Large intestine (tissue), 3 donors: Measurements from ENCODE around the gene CAB39. TPM values are rescaled to one million over a fixed set of nuclear protein-coding genes. Genes with fewer than 3 reads are reported as not detected.

ENCODE experiments used
- DNase-seq, 2 donors: peaks; one replicate each; pipeline versions ENCODE4 v3.0.0 to v3.0.0-alpha.2; 2013
- H3K27ac ChIP-seq: one replicate; pipeline ENCODE4 v1.5.1; 2013; ENCODE audit warnings: low read length
- H3K27me3 ChIP-seq: 2 replicates; pipeline ENCODE4 v1.6.1; 2013; ENCODE audit warnings: low read length; ENCODE audit not compliant: control insufficient read depth, insufficient read depth
- H3K36me3 ChIP-seq: 2 replicates; pipeline ENCODE4 v1.6.1; 2013; ENCODE audit warnings: low read length; ENCODE audit not compliant: control insufficient read depth, insufficient read depth
- H3K4me1 ChIP-seq: one replicate; pipeline ENCODE4 v1.6.1; 2013; ENCODE audit warnings: low read length; ENCODE audit not compliant: control insufficient read depth, insufficient read depth
- H3K4me3 ChIP-seq: one replicate; pipeline ENCODE4 v1.5.1; 2013; ENCODE audit warnings: low read length
- H3K9me3 ChIP-seq: one replicate; pipeline ENCODE4 v1.6.1; 2013; ENCODE audit warnings: mild to moderate bottlenecking, low read depth, low read length, moderate library complexity; ENCODE audit not compliant: control insufficient read depth
- WGBS: methylation state at CpG from one replicate; pipeline ENCODE4 v1.1.5; 2013; ENCODE audit warnings: low lambda C conversion rate; ENCODE audit not compliant: insufficient coverage; 5-methylcytosine and 5-hydroxymethylcytosine counted together
- polyA plus RNA-seq: library from polyadenylated mRNA; unstranded; fragments of 120-200 nt; gene quantifications from one replicate; pipeline ENCODE4 v1.2.1, GENCODE V29; 2013

Gene CAB39
- polyA plus RNA-seq, 1 donor: 81.3 TPM

DNA sequence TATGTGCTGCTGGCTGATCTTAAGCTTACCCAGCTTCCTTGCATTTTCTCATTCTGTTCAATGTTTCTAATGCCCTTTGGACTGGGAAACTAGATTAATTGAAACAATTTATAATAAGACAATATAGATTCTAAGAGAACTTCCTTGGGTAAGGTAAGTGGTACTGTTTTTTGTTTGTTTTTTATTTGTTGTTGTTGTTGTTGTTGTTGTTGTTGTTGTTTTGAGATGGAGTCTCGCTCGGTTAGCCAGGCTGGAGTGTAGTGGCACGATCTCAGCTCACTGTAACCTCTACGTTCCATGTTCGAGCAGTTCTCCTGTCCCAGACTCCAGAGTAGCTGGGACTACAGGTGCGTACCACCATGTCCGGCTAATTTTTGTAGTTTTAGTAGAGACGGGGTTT is 49.1 kb downstream of the CAB39 start:
- Histone ChIP-seq H3K27ac (no peak overlapping the region), H3K4me1 (peaks cover 30% of the 10 kb centered on the region), H3K36me3 (peaks cover 26% of the 10 kb centered on the region), H3K9me3 (no peaks in the 10 kb centered on the region), H3K4me3 (no peak overlapping the region), H3K27me3 (no peaks in the 10 kb centered on the region)
- WGBS: no CpG with 5 or more reads among the region's 8 CpGs
- DNase-seq: no peak

DNA sequence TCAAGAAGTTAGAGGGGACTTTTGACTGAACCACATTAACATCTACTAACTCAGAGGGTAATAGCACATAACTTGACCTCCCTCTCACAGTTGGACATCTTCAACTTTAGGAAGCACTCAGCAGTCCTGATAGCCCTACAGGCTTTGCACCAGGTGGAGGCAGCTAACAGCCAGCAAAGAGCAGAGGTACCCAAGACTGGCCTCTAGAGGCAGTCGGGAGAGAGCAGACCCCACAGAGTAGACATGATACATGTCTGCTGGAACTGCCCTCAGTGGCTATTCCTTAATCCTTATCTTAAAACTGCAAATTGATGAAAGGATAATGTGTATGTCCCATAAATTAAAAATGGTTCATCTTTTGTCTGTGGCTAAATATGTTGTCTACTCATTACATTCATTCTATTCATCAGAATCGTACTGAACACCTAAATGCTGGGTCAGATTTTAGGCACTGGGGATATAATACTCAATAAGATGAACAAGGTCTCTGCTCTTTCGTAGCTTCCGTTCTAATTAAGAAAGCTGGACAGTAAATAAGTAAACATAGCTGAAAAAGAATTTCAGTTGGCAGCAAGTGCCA is 49.8 kb downstream of the CAB39 start:
- 72% methylated on average over 2 of the region's 4 CpGs for WGBS
- Histone ChIP-seq H3K4me3 (no peak overlapping the region), H3K4me1 (peaks cover 25% of the 10 kb centered on the region), H3K27me3 (no peaks in the 10 kb centered on the region), H3K27ac (no peak overlapping the region), H3K9me3 (no peaks in the 10 kb centered on the region), H3K36me3 (peaks cover 26% of the 10 kb centered on the region)
- DNase-seq: peak in 1 of 2 donors; percentile 35

DNA sequence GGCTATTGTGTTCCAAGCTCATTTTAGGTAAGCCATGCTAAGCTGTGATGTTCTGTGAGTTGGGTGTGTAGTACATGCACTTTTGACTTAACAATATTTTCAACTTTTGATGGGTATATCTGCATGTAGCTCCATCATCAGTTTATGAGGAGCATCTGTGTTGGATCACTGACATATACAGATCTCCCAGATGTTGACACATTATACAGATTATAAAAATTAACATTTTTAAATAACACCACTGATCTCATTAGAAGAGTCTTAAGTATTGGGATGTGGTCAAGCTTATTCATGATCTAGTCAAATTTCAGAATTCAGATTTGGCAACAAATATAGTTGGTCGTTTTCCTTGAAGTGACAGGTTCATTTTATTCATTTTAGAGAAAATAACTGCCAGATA is 51.7 kb downstream of the CAB39 start:
- no peak for DNase-seq
- WGBS: no CpG with 5 or more reads among the region's 1 CpG
- no peak overlapping the region for H3K27ac ChIP-seq
- H3K4me3 ChIP-seq: no peak overlapping the region
- H3K36me3 ChIP-seq: peaks cover 26% of the 10 kb centered on the region
- no peaks in the 10 kb centered on the region for H3K9me3 ChIP-seq
- peaks cover 17% of the 10 kb centered on the region for H3K4me1 ChIP-seq
- no peaks in the 10 kb centered on the region for H3K27me3 ChIP-seq

DNA sequence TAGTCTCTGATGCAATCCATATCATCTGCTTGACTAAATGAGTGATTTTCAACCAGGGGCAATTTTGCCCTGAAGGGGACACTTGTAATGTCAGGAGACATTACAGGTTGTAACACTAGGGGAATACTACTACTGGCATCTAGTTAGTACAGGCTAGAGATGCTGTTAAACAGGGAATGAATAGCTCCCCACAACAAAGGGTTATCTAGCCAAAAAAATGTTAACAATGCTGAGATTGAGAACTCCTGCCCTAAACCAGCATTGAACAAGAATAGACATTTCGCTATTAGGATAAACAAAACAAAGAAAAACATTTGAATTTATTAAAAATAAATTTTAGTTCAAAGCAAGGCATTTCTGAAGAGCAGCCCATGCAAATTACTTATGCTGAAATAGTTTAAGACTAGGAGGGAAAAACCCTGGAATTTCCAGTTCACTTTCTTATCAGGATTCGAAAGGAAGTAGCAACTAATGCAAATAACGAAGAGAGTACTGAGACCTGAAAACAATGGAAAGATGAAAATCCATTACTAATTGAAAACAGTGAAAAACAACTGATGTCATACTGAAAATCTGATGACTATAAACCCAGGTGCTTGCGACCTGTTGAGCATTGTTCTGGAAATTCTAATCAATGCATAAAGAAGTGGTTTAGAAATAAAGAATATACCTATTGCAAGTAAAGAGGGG is 53.1 kb downstream of the CAB39 start:
- Histone ChIP-seq H3K27me3 (no peaks in the 10 kb centered on the region), H3K4me3 (no peak overlapping the region), H3K4me1 (peaks cover 16% of the 10 kb centered on the region), H3K9me3 (no peaks in the 10 kb centered on the region), H3K36me3 (peaks cover 20% of the 10 kb centered on the region), H3K27ac (no peak overlapping the region)
- WGBS: 75% methylated on average over 1 of the region's 4 CpGs
- DNase-seq: peak in 1 of 2 donors; percentile 23

DNA sequence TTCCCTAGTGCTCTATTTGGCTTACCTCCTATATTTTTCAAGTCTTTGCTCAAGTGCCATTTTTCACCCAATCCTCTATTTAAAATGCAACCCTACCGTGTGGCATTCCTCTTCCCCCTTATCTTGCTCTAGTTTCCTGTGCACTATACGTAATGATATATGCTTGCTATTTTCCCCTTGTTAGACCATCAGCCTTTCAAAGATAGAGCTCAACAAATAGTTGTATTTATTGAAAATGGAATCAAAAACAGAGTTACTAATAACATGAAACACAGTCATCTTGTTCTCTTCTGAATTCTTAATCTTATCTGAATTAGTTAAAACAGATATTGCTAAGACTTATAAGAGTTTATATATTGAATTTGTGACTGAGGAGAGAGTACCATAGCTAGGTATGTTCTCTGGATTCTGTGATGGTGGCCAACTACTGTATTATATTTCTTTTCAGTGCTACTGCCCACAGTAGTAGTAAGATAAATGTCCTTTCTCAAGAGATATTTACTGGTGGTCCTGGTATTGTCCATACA is 55.3 kb downstream of the CAB39 start:
- WGBS: 100% methylated on average over 1 of the region's 2 CpGs
- H3K4me3 ChIP-seq: no peak overlapping the region
- H3K27ac ChIP-seq: peak overlapping the region; percentile 39
- no peaks in the 10 kb centered on the region for H3K9me3 ChIP-seq
- no peak for DNase-seq
- peaks cover 16% of the 10 kb centered on the region for H3K4me1 ChIP-seq
- H3K27me3 ChIP-seq: no peaks in the 10 kb centered on the region
- H3K36me3 ChIP-seq: peaks cover 3% of the 10 kb centered on the region

DNA sequence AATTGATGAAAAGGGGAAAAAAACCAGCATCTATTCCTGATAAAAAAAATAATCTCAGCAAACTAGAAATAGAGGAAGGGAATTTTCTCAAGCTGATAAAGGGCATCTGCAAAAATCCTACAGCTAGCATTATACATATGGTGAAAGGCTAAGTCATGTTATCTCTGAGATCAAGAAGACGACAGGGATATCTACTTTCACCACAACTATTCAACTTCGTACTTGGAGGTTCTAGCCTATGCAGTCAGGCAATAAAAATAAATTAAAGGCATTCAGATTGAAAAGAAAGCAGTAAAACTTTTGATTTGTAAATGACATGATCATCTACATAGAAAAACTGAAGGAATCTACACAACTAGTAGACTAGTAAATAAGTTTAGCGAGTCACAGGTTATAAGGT is 58.2 kb downstream of the CAB39 start:
- no peak for DNase-seq
- H3K9me3 ChIP-seq: no peaks in the 10 kb centered on the region
- peaks cover 2% of the 10 kb centered on the region for H3K36me3 ChIP-seq
- no peaks in the 10 kb centered on the region for H3K27me3 ChIP-seq
- WGBS: 61% methylated on average over 3 of the region's 3 CpGs
- peaks cover 13% of the 10 kb centered on the region for H3K4me1 ChIP-seq
- H3K4me3 ChIP-seq: no peak overlapping the region
- no peak overlapping the region for H3K27ac ChIP-seq

DNA sequence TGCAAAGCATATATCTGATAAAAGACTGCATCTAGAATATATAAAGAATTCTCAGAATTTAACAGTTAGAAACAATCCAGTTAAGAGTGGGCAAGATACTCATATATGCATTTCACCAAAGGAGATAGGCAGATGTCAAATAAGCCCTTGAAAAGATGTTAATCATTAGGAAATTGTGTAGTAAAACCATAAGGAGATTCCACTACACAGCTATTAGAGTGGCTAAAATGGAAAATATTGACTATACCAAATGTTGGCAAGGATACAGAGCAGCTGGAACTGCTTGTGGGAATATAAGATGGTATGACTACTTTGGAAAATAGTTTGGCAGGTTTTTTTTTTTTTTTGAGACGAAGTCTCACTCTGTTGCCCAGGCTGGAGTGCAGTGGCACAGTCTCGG is 59.5 kb downstream of the CAB39 start:
- Histone ChIP-seq H3K27me3 (no peaks in the 10 kb centered on the region), H3K27ac (no peak overlapping the region), H3K4me3 (no peak overlapping the region), H3K9me3 (no peaks in the 10 kb centered on the region), H3K36me3 (peaks cover 4% of the 10 kb centered on the region), H3K4me1 (peaks cover 3% of the 10 kb centered on the region)
- WGBS: no CpG with 5 or more reads among the region's 2 CpGs
- no peak for DNase-seq

DNA sequence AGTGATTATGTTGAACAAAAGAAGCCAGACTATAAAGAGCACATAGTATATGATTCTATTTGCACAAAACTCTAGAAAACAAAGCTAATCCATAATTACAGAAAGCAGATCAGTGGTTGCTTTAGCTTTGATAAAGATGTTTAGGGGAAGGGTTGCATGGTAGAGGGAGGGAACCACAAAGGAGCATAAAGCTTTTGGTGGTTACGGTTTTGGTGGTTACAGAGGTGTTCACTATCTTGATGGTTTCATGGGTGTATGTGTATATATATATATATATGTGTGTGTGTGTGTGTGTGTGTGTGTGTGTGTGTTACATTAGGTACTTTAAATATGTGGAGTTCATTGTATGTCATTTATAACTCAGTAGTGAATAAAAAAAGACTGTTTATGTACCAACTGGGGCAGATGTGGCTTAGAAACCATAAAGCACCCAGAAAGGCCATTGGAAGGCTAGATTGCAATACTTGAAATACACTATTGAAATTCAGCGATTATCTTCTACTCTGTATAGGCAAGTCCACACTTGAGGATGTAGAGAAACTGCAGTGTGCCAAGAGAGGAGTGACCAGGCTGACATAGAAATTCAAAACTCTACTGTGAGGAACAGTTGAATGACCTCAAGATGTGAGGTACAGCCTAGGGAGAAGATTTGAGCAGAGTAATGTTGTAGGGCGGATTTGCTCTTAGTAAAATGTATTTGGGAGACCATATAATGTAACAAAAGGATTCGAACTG is 60.6 kb downstream of the CAB39 start:
- H3K4me1 ChIP-seq: peaks cover 3% of the 10 kb centered on the region
- no peak overlapping the region for H3K27ac ChIP-seq
- DNase-seq: no peak
- no peak overlapping the region for H3K4me3 ChIP-seq
- H3K9me3 ChIP-seq: no peaks in the 10 kb centered on the region
- WGBS: 68% methylated on average over 2 of the region's 4 CpGs
- no peaks in the 10 kb centered on the region for H3K27me3 ChIP-seq
- H3K36me3 ChIP-seq: peaks cover 7% of the 10 kb centered on the region

DNA sequence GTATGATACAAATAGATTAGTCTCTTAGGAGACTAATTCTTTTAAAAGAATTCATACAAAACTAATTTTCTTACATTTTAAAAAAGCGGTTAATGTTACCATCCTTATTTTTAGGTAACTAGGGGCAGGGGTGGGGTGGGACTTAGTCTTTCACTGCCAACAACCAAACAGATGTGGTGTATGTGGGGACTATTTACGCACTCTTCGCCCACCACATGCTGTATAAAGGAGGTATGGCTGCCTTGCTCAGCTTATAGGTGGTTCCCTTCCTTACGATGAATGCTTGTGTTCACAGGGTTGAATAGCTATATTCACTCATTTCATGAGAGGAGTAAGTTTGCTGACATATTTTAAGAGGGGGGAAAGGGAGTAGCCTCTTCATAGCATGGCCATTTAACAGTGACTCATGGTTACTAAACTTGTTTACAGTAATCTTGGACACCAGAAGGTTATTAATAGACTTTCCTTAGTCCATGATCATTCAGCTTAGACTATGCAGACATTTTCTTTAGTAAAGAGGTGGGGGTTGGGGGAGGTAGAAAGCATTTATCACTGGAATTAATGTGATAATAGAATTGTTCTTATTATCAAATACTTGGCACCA is 61.8 kb downstream of the CAB39 start:
- H3K27ac ChIP-seq: no peak overlapping the region
- no peaks in the 10 kb centered on the region for H3K4me1 ChIP-seq
- no peak for DNase-seq
- peaks cover 7% of the 10 kb centered on the region for H3K36me3 ChIP-seq
- no peaks in the 10 kb centered on the region for H3K27me3 ChIP-seq
- no peaks in the 10 kb centered on the region for H3K9me3 ChIP-seq
- no peak overlapping the region for H3K4me3 ChIP-seq
- no CpG with 5 or more reads among the region's 4 CpGs for WGBS

DNA sequence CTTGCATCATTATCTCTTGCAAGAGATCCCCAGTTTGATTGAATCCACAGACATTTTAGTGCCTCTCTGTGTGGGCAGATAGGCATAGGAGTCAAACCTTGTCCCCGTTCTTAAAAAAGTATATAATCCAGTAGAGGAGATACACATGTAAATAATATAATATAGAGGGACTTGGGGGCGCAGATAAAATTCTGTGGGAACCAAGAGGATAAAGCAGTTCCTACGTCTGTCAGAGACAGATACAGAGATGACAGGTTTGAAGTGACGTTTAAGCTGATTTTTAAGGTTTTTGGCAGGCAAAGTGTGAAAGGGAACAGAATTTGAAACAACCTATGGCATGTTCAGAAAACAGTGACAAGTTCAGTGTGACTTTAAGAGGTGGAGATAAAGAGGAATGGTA is 63.1 kb downstream of the CAB39 start:
- no peak for DNase-seq
- Histone ChIP-seq H3K4me3 (no peak overlapping the region), H3K4me1 (no peaks in the 10 kb centered on the region), H3K36me3 (peaks cover 7% of the 10 kb centered on the region), H3K27me3 (no peaks in the 10 kb centered on the region), H3K9me3 (no peaks in the 10 kb centered on the region), H3K27ac (no peak overlapping the region)
- 100% methylated on average over 1 of the region's 4 CpGs for WGBS
